ENCODE measurements around the gene UNC5B.
A peak's percentile ranks its signal among the peaks of the same experiment; 100 is the strongest.

Gene UNC5B

GRCh38 chr10:71212318-71213126 lies at the start of gene UNC5B:
TSS of gene UNC5B (plus strand) at chr10:71212570. CDS start at chr10:71212986, 416 bp downstream.
- DNase-seq: peak; percentile 89

GRCh38 chr10:71173466-71173865 lies 38.9 kb upstream of the UNC5B start:
- no peak for DNase-seq

DNA sequence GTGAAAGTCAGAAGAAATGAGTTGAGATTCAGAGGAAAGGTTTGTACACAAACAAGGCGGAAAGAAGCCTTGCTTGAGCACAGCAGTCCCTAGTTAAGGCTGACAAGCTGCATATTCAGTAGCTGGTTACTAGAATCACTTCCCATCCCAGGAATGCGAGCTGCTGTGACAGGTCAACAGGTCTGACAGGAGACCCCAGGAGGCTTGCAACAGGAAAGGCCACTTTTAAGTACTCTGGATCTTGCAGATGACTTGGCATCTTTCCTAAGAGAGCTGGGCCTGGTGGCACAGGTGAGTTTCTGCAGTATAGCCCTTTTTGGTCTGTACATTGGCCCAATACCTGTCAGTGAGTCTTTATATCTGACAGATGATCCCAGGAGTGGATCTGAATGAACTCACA lies 35.7 kb upstream of the UNC5B start:
- no peak for DNase-seq

DNA sequence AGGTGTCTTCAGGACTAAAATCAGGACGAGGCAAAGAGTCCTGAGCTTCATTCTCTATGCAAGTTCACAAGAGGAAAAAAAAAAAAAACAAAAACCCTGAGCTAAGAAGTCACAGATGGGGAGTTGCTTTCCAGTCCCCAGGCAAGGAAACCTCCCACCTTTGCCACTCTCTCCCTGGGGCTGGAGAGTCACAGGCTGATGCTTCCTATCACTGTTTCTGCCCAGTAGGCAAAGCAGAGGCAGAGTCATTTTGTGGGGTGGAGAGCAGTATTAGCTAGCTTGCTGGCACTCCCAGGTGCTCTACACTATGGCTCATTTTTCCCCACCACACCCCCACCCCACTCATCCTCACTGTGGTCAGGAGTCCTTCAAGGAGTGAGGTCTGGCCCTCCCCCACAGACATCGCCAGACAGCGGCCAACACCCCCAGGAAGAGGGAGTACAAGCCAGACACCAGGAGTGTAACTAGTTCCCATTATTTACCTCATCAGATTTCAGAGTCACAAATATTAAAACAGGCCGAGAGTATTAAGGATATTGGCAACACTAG lies 34.6 kb upstream of the UNC5B start:
- DNase-seq: no peak

- DNase-seq: no peak
Measured at GRCh38 chr10:71178880-71179279, 33.5 kb upstream of the UNC5B start.

- DNase-seq: no peak
Measured at GRCh38 chr10:71179382-71179781, 33.0 kb upstream of the UNC5B start.

DNA sequence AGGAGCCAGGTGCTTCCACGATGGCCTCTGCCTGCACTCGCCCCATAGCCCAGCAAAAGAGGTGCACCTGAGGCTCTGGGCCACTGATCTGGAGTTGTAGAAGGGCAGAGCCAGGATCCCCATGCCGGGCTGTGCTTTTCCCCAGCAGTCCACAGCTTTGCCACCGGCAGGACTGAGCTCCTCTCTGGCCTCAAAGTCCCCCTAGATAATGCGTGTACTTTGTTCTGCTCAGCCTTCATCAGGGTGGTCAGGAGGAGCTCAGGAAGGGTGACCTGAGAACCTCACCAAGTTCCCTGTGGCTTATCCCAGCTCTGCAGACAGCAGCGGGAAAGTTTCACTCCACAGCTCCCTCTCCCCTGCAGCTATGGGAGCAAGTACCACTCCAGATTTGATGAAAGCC lies 27.9 kb upstream of the UNC5B start:
- DNase-seq: no peak

GRCh38 chr10:71185209-71185608 lies 27.2 kb upstream of the UNC5B start:
- no peak for DNase-seq

DNA sequence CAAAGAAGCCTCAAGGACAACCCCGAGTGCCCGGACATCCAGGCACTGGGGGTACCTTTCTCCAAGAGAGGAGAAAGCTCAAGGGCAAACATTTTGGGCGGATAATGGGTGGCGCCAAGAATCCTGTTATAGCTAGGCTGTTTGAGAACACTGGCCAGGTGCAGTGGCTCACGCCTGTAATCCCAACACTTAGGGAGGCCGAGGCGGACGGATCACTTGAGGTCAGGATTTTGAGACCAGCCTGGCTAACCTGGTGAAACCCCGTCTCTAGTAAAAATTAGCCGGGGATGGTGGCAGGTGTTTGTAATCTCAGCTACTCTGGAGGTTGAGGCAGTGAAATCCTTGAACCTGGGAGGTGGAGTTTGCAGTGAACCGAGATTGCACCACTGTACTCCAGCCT lies 25.2 kb upstream of the UNC5B start:
- DNase-seq: no peak

- DNase-seq: no peak
Measured at GRCh38 chr10:71187600-71187999, 24.8 kb upstream of the UNC5B start.

DNA sequence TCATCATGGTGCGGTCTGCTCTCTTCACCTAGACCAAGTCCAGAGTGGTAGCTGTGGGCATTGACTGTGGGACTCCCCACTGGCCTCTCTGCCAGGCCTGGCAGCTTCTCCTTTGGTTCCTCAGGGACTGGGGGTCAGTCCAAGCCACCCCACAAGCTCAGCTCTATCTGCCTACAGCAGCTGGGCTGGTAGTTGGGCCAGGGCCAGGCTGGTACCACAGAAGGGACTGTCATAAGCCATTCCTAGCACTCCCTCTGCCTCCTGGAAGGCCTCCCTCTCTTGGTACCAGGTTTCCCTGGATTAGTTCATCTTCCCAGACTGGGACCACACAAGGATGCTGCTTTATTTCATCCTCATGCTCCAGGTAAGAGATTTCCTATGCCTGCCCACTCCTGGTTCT lies 24.2 kb upstream of the UNC5B start:
- no peak for DNase-seq

DNA sequence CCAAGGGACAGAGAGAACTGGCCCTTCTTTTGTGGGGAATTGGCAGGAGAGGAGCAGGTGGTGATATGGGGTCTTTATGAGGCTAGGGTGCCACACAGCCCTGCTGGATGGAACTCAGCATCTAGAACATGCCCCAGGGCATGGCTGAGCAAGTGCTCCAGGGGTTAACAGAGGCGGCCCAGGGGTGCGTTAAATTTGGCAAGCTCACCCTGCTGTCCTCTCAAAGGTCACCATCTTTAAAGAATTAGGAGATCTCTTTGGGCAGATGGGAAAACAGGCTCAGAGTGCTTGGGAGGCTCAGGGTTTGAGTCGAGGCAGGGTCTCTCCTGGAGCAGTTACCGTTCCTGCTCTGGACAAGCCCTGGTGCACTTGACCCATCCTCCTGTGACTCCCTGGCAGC lies 21.4 kb upstream of the UNC5B start:
- DNase-seq: no peak

DNA sequence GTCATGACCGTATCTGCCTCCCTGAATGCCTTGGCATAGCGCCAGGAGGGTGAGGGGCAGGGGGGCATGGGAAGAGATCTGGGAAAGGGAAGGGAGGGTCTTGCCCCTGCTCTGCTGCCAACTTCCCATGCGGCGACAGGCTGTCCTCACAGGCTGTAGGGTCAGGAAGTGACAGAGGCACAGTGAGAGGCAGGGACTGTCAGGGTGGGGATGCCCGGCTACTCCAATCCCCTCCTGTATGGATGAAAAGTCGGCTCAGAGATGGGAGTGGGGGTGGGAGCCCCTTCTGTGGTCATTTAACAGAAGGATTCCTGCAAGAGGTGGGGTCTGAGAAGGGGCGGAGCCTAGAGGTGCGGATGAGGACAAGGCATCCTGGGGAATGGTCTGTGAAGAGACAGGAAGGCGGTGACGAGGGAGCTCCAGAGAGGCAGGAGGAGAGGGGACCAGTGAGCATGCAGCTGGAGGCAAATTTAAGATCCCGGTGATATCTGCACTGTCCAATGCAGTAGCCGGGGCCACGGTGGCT lies 20.8 kb upstream of the UNC5B start:
- DNase-seq: no peak

DNA sequence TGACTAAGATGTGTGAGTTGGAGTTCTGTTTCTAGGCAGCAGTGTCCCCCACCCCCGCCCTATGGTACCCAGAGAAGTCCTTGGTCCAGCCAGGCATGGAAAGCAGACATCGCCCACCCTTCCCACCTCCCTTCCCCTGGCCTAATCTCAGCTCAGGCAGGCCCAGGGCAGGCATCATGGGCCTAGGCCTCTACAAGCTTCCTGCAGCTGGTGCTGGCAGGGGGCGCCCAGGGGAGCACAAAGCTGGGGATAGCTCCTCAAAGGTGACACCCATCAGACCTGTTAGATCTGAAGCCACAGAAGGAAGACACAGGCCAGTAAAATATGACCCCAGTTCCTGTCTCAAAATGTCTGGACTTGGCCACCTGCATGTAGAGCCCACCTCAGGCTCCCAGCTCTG lies 18.9 kb upstream of the UNC5B start:
- DNase-seq: no peak

GRCh38 chr10:71197955-71198354 lies 14.4 kb upstream of the UNC5B start:
- no peak for DNase-seq

DNA sequence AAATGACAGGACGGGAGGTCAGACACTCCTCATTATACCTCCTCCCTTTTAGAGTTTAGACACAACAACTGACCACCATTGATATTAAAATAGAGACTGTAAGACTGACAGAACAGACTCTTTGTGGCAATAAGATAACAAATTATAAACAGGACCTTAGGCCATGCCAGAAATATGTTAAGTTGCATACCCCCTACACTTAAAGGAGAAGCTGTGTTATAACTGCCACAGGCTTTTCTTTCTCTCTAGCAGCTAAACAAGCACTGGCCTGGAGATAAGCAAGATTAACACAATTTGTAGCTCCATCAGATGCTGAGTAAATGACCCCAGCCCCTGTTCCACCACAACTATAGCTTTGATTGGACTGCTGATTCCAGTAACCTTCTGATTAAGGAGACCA lies 10.5 kb upstream of the UNC5B start:
- DNase-seq: no peak

DNA sequence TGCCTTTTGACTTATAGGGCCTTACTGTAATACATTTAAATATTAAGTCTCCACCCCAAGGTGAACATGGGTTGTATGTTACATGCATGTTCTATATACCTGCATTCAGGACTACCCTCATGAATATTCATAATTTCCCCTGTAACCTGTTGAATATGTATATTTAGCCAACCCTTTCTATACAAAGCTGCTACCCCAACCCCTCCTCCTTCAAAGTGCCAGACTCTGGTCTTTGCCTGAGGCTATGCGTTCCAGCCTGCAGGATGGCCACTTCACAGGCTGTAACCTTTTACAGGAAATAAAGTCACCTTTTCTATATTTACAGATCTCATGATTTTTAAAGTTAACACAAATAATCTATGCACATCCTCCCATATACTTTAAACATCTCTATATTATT lies 10.1 kb upstream of the UNC5B start:
- DNase-seq: no peak

- DNase-seq: no peak
Measured at GRCh38 chr10:71203124-71203523, 9.2 kb upstream of the UNC5B start.

- no peak for DNase-seq
Measured at GRCh38 chr10:71203716-71204115, 8.7 kb upstream of the UNC5B start.

DNA sequence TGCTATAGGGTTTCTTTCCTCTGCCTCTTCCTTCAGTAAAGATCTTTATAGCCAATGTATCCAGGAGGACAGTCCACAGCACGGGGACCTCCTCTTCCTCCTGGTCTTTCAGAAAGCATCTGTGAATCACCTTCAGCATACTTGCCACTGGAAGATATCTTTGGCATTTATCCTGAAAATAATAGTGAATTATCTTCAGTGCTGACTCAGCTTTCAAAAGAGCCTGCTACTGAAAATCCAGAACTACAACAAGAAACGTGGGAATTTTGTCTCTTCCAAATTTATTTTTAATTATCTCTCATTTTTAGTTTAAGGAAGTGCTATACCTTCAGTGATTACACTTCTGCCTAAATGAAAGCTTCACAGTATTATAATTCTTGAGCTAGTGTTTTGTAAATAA lies 7.6 kb upstream of the UNC5B start:
- no peak for DNase-seq

DNA sequence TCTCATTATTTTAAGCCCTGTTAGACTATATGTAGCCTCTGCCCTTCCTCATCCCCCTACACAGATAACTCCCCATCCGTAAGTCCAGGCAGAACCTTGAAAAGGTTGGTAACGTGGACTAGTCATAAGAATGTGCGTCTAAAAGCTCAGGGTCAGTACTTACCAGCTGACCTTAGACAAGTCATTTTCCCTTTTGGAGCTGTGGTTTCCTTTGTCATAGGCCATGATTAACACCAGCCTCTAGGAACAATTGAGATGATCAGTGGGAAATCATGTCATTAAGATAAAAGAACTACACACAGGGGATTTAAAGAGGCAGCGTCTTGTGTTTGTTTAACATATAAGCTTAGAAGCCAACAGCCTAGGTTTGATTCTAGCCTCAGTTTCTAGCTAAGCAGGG lies 6.9 kb upstream of the UNC5B start:
- DNase-seq: no peak

DNA sequence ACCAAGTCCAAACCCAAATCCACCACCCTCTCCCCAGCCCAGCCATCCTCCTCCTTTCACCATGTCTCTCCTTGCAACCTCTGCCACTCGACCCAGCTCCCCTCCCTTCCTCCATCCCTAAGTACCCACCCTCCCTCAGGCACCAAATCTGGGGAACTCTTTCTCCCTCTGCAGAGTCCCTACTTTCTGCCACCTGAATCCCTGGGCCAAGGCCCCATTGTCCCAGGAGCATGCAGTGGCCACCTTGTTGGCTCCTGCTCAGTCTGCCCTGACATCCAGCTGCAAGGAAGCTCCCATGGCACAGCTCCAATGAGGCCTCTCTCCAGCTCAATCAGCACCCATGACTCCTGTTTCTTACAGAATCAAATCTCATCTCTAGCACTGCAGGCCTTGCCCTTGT lies 5.5 kb upstream of the UNC5B start:
- DNase-seq: no peak

DNA sequence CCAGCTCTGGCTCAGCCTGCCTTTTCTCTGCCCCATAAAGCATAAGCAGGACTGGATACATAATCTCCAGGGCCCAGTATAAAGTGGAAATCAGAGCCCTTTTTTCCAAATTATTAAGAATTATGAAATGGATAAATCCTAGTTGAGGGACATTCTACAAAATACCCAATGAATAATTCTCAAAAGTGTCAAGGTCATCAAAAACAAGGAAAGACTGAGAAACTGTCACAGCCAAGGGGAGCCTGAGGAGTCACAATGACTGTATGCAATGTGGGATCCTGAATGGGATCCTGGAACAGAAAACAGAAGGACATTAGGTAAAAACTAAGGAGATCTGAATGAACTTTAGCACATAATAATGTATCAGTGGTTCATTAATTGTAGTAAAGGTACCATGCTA lies 4.8 kb upstream of the UNC5B start:
- no peak for DNase-seq

DNA sequence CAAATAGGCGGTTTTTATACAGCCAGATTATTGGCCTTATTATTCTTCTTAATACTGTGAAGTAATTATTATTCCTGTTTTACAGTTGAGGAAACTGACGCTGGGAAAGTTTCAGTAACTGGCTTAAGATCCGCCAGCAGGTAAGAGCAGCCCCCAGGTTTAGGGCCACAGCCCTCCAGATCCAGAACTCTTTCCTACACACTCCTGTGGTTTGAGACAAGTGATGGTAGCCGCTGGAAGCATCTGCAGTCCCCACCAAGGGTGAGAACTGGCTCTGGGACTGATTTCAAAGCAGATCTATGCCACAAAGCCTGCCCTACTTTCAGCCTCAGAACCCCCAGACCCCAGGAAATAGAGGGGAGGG lies 3.0 kb upstream of the UNC5B start:
- DNase-seq: no peak

All from fibroblast of upper back skin (primary cell).